Measurements from ENCODE around the gene MUC2.

- TF ChIP-seq POLR2A (IDR thresholded peaks at IDR 0.05; ENCODE audit: borderline replicate concordance, extremely low read depth, insufficient read depth, insufficient read length) (no peak), SRF (IDR thresholded peaks at IDR 0.05; ENCODE audit: low read depth) (no peak), RAD21 (IDR thresholded peaks at IDR 0.05; ENCODE audit: low read depth) (no peak), SIN3A (IDR thresholded peaks at IDR 0.05; ENCODE audit: low read depth) (no peak), CTCF (IDR thresholded peaks at IDR 0.05 in 2 of 3, conservative IDR thresholded peaks at IDR 0.05 in 1 of 3; ENCODE audit: borderline replicate concordance in 1 of 3, insufficient read depth in 1 of 3, low read depth in 2 of 3, low read length in 2 of 3) (no peak), EZH2phosphoT487 (IDR thresholded peaks at IDR 0.05; ENCODE audit: borderline replicate concordance) (no peak)
Observed at GRCh38 chr11:1092919-1093318, 18.2 kb downstream of the MUC2 start.
